Activated CD4-positive, alpha-beta T cell treated with anti-CD3 and anti-CD28 coated beads, Interleukin-2, amount 10 ng/mL, durations not matched to agents 7 days and 5 days (primary cell): ENCODE data around the gene POLH. TPM values are rescaled to one million over a fixed set of nuclear protein-coding genes. Genes with fewer than 3 reads are reported as not detected.
A peak's percentile ranks its signal among the peaks of the same experiment; 100 is the strongest.
"Not testable (repeated sequence)": the region's sequence is repeated elsewhere in the genome, so short reads cannot be mapped to it uniquely, and the experiment has no call there.

Experiments used
- CTCF ChIA-PET: fragments of 350-600 bp; sonication (Branson Sonifier 250); formaldehyde crosslinking; loops from one replicate; lab custom pipeline; 2021; ENCODE audit warnings: antibody characterized with exemption; lab: Charles Lee
- POLR2A ChIA-PET: fragments of 350-600 bp; sonication (Branson Sonifier 250); formaldehyde crosslinking; loops from one replicate; lab custom pipeline; 2021; ENCODE audit warnings: antibody characterized with exemption; lab: Charles Lee
- DNase-seq: peaks from one replicate; pipeline ENCODE4 v3.0.0-alpha.2; 2020
- H3K27ac Mint-ChIP-seq: one replicate; pipeline ENCODE4 v1.8.0; 2021; ENCODE audit warnings: mild to moderate bottlenecking, moderate library complexity, mixed read lengths
- H3K27me3 Mint-ChIP-seq: one replicate; pipeline ENCODE4 v1.8.0; 2021; ENCODE audit warnings: mixed read lengths
- H3K36me3 Mint-ChIP-seq: one replicate; pipeline ENCODE4 v1.8.0; 2021; ENCODE audit warnings: low read depth, mixed read lengths
- H3K4me1 Mint-ChIP-seq: one replicate; pipeline ENCODE4 v1.8.0; 2021; ENCODE audit warnings: mixed read lengths
- H3K4me3 Mint-ChIP-seq: one replicate; pipeline ENCODE4 v1.8.0; 2021; ENCODE audit warnings: mild to moderate bottlenecking, moderate library complexity, mixed read lengths
- H3K9me3 Mint-ChIP-seq: one replicate; pipeline ENCODE4 v1.8.0; 2021; ENCODE audit warnings: mixed read lengths
- total RNA-seq, 2 experiments: library from RNA; stranded (reverse); gene quantifications; one replicate each; pipeline ENCODE4 v1.2.3, GENCODE V29; 2021

The POLH gene
- 10 to 100 TPM; 80.3 to 87.0 TPM for total RNA-seq

GRCh38 chr6:43575772-43576551 lies at the start of gene POLH, which contains the start of gene XPO5:
POLH (plus strand) TSS chr6:43576185; CDS start chr6:43582320, 6,135 bp downstream.
XPO5 (minus strand) TSS chr6:43576038; CDS start chr6:43575864, 174 bp downstream.
- H3K4me3 Mint-ChIP-seq, result peak within 1 kb of the TSS; percentile 91
- DNase-seq, result peak; percentile 91
- H3K4me1 Mint-ChIP-seq, result peaks cover 49% of the 10 kb centered on the region
- POLR2A ChIA-PET, result interaction anchor here (0.6 to 1.0 kb wide), 2 partner anchors 53 to 58 kb away, joined by 3 read pairs; partner anchors contain the start of gene GTPBP2
- H3K27ac Mint-ChIP-seq, result peak within 1 kb of the TSS; percentile 85
- no peaks in the 10 kb centered on the region for H3K9me3 Mint-ChIP-seq
- CTCF ChIA-PET, result interaction anchor here (0.6 to 1.3 kb wide), 7 partner anchors 13 to 128 kb away, joined by 3 to 4 read pairs (median 3); partner anchors contain the start of genes POLR1C and YIPF3
- no peaks in the 10 kb centered on the region for H3K27me3 Mint-ChIP-seq
- H3K36me3 Mint-ChIP-seq, result peaks cover 38% of the 10 kb centered on the region

GRCh38 chr6:43532201-43532600 lies 43.8 kb upstream of the POLH start:
- Mint-ChIP-seq H3K27me3 (no peaks in the 10 kb centered on the region), H3K9me3 (no peaks in the 10 kb centered on the region), H3K36me3 (peaks cover 49% of the 10 kb centered on the region), H3K4me3 (no peak overlapping the region), H3K27ac (no peak overlapping the region), H3K4me1 (no peaks in the 10 kb centered on the region)
- POLR2A ChIA-PET, result no interaction called here
- DNase-seq, result no peak
- CTCF ChIA-PET, result interaction anchor here (0.9 to 1.2 kb wide), 3 partner anchors 9 to 62 kb away, joined by 3 to 4 read pairs (median 4); partner anchors contain the start of gene LRRC73

GRCh38 chr6:43538986-43539385 lies 37.0 kb upstream of the POLH start:
- H3K27ac Mint-ChIP-seq, H3K9me3 Mint-ChIP-seq, POLR2A ChIA-PET: not testable (repeated sequence)

DNA sequence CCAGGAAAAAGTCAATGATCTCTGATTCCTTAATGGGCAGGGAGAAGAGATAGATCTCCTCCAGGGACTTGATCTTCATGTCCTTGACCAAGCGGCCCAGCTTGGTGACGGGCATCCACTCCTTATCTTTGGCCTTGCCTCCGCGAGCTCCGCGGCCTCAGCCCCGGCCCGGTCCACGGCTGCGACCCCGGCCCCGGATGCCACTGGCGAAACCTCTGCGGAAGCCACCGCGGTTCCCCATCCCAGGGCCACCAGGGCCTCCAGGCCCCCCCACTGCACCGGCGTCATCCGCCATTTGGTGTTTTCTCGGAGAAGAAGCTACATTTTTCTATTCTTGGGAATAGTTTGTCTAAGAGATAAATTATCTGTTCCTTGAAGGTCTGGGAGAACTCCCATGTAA lies 36.6 kb upstream of the POLH start:
- POLR2A ChIA-PET, DNase-seq, H3K4me1 Mint-ChIP-seq, H3K9me3 Mint-ChIP-seq, H3K27me3 Mint-ChIP-seq, CTCF ChIA-PET, H3K27ac Mint-ChIP-seq, H3K4me3 Mint-ChIP-seq: not testable (repeated sequence)
- peaks cover 37% of the 10 kb centered on the region for H3K36me3 Mint-ChIP-seq

More at GRCh38 chr6:43538986-43539385, 37.0 kb upstream of the POLH start:
- H3K4me3 Mint-ChIP-seq, H3K4me1 Mint-ChIP-seq, CTCF ChIA-PET, H3K27me3 Mint-ChIP-seq, DNase-seq: not testable (repeated sequence)
- H3K36me3 Mint-ChIP-seq, result peaks cover 35% of the 10 kb centered on the region

DNA sequence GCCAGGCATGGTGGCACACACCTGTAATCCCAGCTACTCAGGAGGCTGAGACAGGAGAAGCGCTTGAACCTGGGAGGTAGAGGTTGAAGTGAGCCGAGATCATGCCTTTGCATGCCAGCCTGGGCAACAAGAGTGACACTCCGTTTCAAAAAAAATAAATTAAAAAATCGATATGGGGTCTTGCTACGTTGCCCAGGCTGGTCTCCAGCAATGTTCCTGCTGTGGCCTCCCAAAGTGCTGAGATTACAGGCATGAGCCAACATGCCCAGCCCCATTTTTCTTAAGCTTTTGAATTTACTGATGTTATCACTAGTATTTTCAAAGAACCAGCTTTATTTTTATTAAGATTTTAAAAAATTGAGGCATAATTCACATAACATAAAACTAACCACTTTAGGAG lies 35.5 kb upstream of the POLH start:
- Mint-ChIP-seq H3K36me3 (peaks cover 35% of the 10 kb centered on the region), H3K9me3 (no peaks in the 10 kb centered on the region), H3K4me3 (no peak overlapping the region), H3K4me1 (no peaks in the 10 kb centered on the region), H3K27ac (no peak overlapping the region), H3K27me3 (no peaks in the 10 kb centered on the region)
- DNase-seq, result no peak
- POLR2A ChIA-PET, result no interaction called here
- CTCF ChIA-PET, result interaction anchor here (0.6 to 0.7 kb wide), 5 partner anchors 15 to 113 kb away, joined by 3 to 4 read pairs (median 3); partner anchors contain the start of gene ABCC10

DNA sequence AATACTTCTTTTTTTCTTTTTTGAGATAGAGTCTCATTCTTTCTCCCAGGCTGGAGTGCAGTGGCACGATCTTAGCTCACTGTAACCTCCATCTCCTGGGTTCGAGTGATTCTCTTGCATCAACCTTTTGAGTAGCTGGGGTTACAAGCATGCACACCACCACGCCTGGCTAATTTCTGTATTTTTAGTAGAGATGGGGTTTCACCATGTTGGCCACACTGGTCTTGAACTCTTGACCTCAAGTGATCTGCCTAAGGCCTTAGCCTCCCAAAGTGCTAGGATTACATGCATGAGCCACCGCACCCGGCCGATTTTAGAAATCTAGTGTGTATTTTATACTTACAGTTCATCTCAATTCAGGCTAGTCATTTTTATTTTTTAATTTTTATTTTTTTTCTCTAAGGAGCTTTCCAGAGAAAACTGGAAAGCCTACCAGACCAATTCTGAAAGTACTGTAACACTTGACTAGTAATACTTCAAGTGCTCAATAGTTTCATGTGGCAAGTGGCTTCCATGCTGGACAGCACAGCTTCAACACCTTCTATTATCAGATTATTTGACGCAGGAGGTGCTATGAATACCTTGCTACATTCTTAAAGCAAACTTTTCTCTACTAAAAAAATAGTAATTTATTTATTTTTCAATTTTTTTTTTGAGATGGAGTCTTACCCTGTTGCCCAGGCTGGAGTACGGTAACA lies 34.1 kb upstream of the POLH start:
- no peaks in the 10 kb centered on the region for H3K9me3 Mint-ChIP-seq
- no peaks in the 10 kb centered on the region for H3K27me3 Mint-ChIP-seq
- ChIA-PET POLR2A (no interaction called here), CTCF (interaction anchor here (1.1 to 1.7 kb wide), 2 partner anchors 14 to 17 kb away, joined by 3 to 5 read pairs; no protein-coding TSS in a partner anchor)
- no peak for DNase-seq
- H3K27ac Mint-ChIP-seq, result peak overlapping the region; percentile 6
- peaks cover 46% of the 10 kb centered on the region for H3K36me3 Mint-ChIP-seq
- no peak overlapping the region for H3K4me3 Mint-ChIP-seq
- H3K4me1 Mint-ChIP-seq, result no peaks in the 10 kb centered on the region

- Mint-ChIP-seq H3K36me3 (peaks cover 47% of the 10 kb centered on the region), H3K4me3 (no peak overlapping the region), H3K27me3 (no peaks in the 10 kb centered on the region), H3K9me3 (no peaks in the 10 kb centered on the region), H3K4me1 (no peaks in the 10 kb centered on the region), H3K27ac (no peak overlapping the region)
- POLR2A ChIA-PET, result interaction anchor here (0.6 kb wide), 1 partner anchor 94 kb away, joined by 7 read pairs; no protein-coding TSS in a partner anchor
- CTCF ChIA-PET, result interaction anchor here (1.1 to 1.8 kb wide), 2 partner anchors 20 to 909 kb away, joined by 3 to 4 read pairs; no protein-coding TSS in a partner anchor
- DNase-seq, result no peak
Observed at GRCh38 chr6:43544461-43544860, 31.5 kb upstream of the POLH start.

DNA sequence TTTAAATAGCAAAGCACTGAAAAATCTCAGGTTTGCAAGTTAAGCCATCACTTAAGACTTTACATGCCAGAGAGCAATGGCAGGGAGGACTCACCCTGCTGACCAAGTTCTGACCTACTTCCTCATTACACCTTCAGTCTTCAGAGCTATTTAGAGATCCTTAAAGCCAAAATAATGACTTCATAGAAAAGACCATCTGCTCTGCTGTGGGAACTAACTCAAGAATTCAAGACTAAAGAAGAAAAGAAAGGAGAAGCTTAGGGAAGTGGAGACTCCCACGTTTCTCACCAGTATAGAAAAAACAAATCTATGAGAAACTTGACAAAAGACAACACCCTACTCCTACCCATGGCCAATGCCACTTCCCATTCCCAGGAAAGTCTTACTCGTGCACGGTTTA lies 28.8 kb upstream of the POLH start:
- H3K4me1 Mint-ChIP-seq, result no peaks in the 10 kb centered on the region
- H3K9me3 Mint-ChIP-seq, result no peaks in the 10 kb centered on the region
- no peak for DNase-seq
- H3K27me3 Mint-ChIP-seq, result no peaks in the 10 kb centered on the region
- peaks cover 52% of the 10 kb centered on the region for H3K36me3 Mint-ChIP-seq
- no peak overlapping the region for H3K4me3 Mint-ChIP-seq
- ChIA-PET POLR2A (no interaction called here), CTCF (no interaction called here)
- peak overlapping the region; percentile 14 for H3K27ac Mint-ChIP-seq

DNA sequence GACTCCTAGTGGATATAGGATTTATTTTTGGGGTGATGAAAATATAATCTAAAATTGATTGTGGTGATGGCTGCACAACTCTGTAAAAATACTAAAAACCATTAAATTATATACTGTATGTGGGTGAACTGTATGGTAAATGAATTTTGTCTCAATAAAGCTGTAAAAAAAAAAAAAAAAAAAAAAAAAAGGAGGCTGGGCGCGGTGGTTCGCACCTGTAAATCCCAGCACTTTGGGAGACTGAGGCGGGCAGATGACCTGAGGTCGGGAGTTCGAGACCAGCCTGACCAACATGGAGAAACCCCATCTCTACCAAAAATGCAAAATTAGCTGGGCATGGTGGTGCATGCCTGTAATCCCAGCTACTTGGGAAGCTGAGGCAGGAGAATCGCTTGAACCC lies 18.4 kb upstream of the POLH start:
- DNase-seq, H3K4me1 Mint-ChIP-seq, CTCF ChIA-PET, H3K9me3 Mint-ChIP-seq, H3K27me3 Mint-ChIP-seq, H3K27ac Mint-ChIP-seq, H3K4me3 Mint-ChIP-seq, POLR2A ChIA-PET: not testable (repeated sequence)
- H3K36me3 Mint-ChIP-seq, result peaks cover 63% of the 10 kb centered on the region

DNA sequence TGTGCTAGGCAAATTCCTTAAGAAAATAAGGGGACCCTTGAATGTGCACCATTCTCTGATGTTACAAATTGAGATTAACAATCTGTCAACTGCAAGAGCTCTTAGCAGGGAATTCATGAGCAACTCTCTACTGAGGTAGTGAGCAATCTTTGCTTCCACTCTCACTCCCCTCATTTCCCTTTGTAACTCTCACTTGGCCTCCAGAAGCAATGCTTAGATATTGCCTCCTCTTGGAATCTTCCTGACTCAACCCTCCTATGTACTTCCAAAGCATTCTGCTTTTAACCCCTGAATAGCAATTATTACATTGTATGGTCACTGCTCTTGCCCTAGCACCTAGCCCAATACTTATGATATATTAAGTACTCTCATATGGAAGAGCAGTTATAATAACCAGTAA lies 16.7 kb upstream of the POLH start:
- Mint-ChIP-seq H3K36me3 (peaks cover 57% of the 10 kb centered on the region), H3K27ac (no peak overlapping the region), H3K4me1 (no peaks in the 10 kb centered on the region), H3K27me3 (no peaks in the 10 kb centered on the region), H3K9me3 (no peaks in the 10 kb centered on the region), H3K4me3 (no peak overlapping the region)
- DNase-seq, result no peak
- CTCF ChIA-PET, result interaction anchor here (1.1 kb wide), 1 partner anchor 31 kb away, joined by 3 read pairs; no protein-coding TSS in a partner anchor
- POLR2A ChIA-PET, result no interaction called here

GRCh38 chr6:43570876-43571441 lies 5.0 kb upstream of the POLH start:
- no peak overlapping the region for H3K4me3 Mint-ChIP-seq
- peaks cover 35% of the 10 kb centered on the region for H3K4me1 Mint-ChIP-seq
- H3K27me3 Mint-ChIP-seq, result no peaks in the 10 kb centered on the region
- ChIA-PET CTCF (interaction anchor here (0.7 to 1.6 kb wide), 4 partner anchors 14 to 49 kb away, joined by 3 to 4 read pairs (median 4); no protein-coding TSS in a partner anchor), POLR2A (interaction anchor here (1.0 kb wide), 1 partner anchor 58 kb away, joined by 4 read pairs; the partner anchor contains the start of gene GTPBP2)
- no peak for DNase-seq
- peaks cover 39% of the 10 kb centered on the region for H3K36me3 Mint-ChIP-seq
- peak overlapping the region; percentile 70 for H3K27ac Mint-ChIP-seq
- no peaks in the 10 kb centered on the region for H3K9me3 Mint-ChIP-seq

DNA sequence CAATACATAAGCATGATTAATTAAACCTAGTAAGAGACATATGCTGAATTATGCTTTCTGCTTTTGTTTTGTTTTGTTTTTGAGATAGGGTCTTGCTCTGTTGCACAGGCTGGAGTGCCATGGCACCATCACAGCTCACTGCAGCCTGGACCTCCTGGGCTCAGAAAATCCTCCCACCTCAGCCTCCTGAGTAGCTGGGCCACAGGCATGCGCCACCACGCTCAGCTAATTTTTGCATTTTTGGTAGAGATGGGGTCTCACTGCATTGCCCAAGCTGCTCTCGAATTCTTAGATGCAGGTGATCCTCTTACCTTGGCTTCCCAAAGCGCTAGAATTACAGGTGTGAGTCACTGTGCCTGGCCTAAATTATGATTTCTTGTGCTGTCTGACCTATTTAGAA lies 4.0 kb upstream of the POLH start:
- Mint-ChIP-seq H3K27me3 (no peaks in the 10 kb centered on the region), H3K9me3 (no peaks in the 10 kb centered on the region), H3K4me1 (peaks cover 32% of the 10 kb centered on the region), H3K36me3 (peaks cover 36% of the 10 kb centered on the region), H3K27ac (no peak overlapping the region), H3K4me3 (no peak overlapping the region)
- DNase-seq, result no peak
- CTCF ChIA-PET, result interaction anchor here (1.0 to 1.6 kb wide), 3 partner anchors 13 to 19 kb away, joined by 3 to 4 read pairs (median 4); no protein-coding TSS in a partner anchor
- POLR2A ChIA-PET, result no interaction called here
